ENCODE measurements around the gene SRRD.

SRRD gene

GRCh38 chr22:26453812-26454500 lies 29.7 kb upstream of the SRRD start:
- DNase-seq = no peak

GRCh38 chr22:26457661-26458272 lies 25.9 kb upstream of the SRRD start:
- DNase-seq = no peak

DNA sequence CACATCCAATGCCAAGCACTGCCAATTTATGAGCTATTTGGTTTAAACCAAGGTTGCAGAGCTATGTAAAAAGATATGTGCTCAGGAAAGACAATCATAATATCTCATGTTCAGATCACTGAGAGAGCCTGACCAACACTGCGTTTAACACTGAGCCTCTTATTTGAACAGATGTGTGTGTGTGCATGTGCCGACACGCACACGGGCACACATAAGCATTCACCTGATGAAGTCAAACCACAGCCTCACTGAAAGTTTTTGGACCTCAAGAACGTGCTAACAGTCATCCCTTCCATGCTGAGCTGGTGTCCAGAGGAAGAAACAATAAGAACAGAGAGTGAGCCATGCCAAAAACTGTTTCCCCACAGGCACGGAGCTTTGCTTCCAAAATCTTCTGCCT lies 23.5 kb upstream of the SRRD start:
- DNase-seq = no peak

- DNase-seq = peak; percentile 7 to 17
These were observed 22.4 kb upstream of the SRRD start for GRCh38 chr22:26461188-26461810.

DNA sequence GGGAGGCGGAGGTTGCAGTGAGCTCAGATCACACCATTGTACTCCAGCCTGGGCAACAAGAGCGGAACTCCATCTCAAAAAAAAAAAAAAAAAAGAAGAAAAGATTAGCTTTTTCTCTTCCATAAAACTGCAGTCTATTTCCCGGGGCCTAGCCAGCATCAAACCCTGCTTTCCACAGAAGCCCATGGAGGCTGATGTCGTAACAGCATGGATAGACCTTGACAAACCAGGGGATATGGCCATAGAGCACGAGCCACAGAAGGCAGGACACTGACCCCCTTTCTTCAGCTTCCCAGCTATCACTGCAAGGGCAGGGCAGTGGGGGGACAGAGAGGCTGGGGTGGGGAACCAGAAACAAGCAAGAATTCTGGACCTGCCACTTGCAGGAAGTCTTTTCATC lies 21.6 kb upstream of the SRRD start:
- DNase-seq = no peak

- no peak for DNase-seq
These were observed 21.0 kb upstream of the SRRD start for GRCh38 chr22:26462641-26463040.

- DNase-seq = no peak
These were observed 20.5 kb upstream of the SRRD start for GRCh38 chr22:26463101-26463661.

GRCh38 chr22:26463688-26464087 lies 20.0 kb upstream of the SRRD start:
- no peak for DNase-seq

DNA sequence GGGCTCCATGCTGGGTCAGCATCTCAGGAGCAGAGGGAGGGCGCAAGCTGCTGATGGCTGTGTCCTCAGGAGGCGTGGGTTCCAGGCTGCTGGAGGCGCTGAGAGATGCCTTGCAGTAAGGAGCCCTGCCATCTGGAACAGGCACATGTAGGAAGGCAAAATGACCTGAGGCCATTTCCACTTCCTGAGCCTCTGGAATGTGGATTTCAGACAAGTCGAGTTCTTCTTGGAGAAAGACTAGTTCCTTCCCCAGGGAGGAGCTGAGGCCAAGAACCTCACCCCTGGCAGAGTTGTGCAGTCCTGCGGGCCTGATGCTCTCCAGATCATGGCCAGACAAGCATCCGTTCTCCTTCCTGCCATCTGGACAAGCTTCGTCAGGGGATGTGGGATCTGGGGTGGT lies 19.4 kb upstream of the SRRD start:
- DNase-seq = no peak

- no peak for DNase-seq
These were observed 17.5 kb upstream of the SRRD start for GRCh38 chr22:26466196-26466595.

DNA sequence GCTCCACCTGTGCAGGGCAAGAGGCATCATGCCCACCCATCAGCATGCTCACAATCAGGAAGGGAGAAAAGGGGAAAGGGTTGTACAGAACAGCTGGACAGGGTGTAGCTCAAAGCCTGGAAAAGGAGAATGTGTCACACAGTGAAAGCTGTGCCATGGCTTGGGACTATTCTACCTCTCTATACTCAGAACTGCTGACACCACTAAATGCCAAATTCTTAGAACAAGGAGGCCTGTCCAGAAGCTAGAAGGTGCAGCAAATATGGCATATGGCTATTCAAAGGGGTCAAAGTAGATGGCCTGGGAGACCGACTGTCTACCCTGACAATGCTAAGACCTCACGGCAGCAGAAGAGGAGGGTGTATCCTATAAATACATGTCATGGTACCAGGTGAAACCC lies 12.9 kb upstream of the SRRD start:
- DNase-seq = no peak

GRCh38 chr22:26471522-26471921 lies 12.2 kb upstream of the SRRD start:
- no peak for DNase-seq

DNA sequence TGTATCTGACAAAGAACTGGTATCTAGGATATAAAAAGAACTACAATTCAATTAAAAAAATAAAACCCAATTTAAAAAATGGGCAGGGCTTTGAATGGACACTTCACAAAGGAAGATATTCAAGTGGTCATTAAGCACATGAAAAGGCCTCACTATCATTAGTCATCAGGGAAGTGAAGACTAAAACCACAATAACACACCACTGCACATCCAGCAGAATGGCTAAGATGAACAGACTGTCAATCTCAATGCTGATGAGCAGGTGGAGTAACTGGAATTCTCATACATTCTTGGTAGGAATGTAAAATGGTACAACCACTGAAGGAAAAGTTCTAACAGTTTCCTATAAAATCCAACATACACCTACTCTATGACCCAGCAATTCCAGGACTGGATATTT lies 9.0 kb upstream of the SRRD start:
- no peak for DNase-seq

DNA sequence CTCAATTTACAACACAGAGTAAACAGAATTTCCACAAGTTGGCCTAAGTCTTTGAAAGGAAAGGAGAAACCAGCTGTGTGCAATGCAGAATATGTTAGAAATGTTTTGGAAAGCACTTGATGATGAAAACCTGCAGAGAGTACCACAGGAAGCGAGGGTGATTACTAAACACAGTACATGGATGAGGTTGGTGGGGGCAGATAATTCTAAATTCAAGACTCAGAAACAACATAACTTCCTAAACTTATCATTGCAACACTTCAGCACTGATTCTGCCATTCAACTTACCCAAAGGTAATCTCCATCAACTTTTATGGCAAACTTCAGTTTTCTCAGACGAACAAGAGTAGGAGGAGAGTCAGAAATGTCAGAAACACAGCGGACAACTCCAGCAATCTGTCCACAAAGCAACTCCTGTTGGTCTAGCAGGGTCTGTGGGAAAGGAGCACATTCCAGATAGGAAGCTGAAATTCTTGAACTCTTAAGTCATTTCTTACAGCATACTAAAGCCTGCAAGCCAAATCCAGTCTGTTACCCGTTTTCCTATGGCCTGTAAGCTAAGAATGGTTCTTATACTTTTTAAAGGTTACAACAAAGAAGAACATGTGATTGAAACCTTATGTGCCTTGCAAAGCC lies 6.9 kb upstream of the SRRD start:
- no peak for DNase-seq

DNA sequence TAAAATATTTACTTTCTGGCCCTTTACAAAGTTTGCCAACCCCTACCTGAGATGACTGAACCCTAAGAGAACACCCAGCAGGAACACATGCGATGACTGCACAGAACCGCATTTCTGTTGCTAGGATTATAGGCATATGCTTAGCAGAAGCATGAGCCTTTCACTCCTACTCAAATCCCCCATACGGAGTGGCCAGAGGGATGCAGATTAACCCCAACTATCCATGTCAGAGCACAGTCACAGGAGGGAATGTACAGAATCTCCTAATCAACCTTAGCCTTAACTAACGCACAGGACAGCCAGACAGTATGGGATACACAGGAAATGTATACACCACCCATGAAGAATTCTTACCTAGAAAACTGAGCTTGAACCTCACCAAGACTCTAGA lies 6.3 kb upstream of the SRRD start:
- DNase-seq = no peak

GRCh38 chr22:26479043-26479791 lies 4.5 kb upstream of the SRRD start:
- no peak for DNase-seq

- DNase-seq = no peak
These were observed 3.7 kb upstream of the SRRD start for GRCh38 chr22:26479792-26480610.

GRCh38 chr22:26480611-26480932 lies 3.1 kb upstream of the SRRD start:
- DNase-seq = no peak

DNA sequence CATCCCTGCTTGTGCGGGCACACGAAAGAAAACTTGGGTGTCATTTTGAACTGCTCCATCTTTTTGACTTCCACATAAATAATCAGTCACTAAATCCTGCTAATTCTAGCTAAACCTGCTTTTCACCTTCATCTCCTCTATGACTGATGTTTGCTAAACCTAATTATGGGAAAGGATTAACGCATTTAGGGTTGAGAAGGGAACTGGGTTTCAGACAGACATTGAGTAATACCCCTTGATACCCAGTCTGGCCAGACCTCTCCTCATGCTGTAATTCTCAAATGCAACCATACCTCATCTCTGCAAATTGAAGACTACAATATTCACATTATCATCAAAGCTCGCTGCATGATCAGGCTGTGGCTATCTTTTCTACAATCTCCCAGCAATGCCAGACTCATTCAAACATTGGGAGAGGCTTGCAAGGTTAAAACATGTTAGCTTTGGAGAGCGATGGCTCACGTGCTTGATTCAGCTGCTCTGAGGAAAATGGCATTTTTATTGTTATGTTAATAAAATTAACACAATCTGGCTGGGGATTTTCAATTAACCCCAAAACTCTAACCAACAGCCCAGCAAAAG lies 2.5 kb upstream of the SRRD start:
- no peak for DNase-seq

- no peak for DNase-seq
These were observed 2.0 kb upstream of the SRRD start for GRCh38 chr22:26481694-26482093.

- no peak for DNase-seq
These were observed 1.5 kb upstream of the SRRD start for GRCh38 chr22:26482161-26482560.

DNA sequence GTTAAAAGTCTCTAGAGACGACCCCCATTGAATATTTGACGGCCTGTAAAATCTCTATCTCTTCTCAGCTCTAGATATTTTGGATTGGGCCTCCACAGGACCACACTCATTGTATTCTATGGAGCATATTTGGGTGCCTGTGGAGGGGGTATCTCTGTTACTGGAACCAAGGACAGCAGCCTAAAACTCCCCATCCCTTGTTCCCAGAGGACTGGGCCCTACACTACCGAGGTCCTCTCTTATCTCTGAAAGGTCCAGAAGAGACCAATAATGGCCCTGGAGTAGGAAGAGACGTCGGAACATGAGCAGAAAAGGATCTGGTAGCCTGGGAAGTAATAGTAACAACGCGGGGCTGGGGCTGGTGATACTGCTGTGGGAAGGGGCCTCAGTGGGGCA lies 636 bp upstream of the SRRD start:
- DNase-seq = no peak
